Activated CD4-positive, alpha-beta T cell treated with anti-CD3 and anti-CD28 coated beads, Interleukin-2, amount 10 ng/mL, durations not matched to agents 24 days and 14 days (primary cell): ENCODE measurements around the gene ASAP3. TPM values are rescaled to one million over a fixed set of nuclear protein-coding genes. Genes with fewer than 3 reads are reported as not detected.

Source experiments
- DNase-seq: peaks from one replicate; pipeline ENCODE4 v3.0.0; 2022
- H3K27ac Mint-ChIP-seq: one replicate; pipeline ENCODE4 v1.8.0; 2022; ENCODE audit warnings: mild to moderate bottlenecking, mixed read lengths
- H3K27me3 Mint-ChIP-seq: one replicate; pipeline ENCODE4 v1.8.0; 2022; ENCODE audit warnings: mixed read lengths
- H3K36me3 Mint-ChIP-seq: one replicate; pipeline ENCODE4 v1.8.0; 2022; ENCODE audit warnings: low read depth, mild to moderate bottlenecking, mixed read lengths
- H3K4me1 Mint-ChIP-seq: one replicate; pipeline ENCODE4 v1.8.0; 2021; ENCODE audit warnings: mixed read lengths
- H3K4me3 Mint-ChIP-seq: one replicate; pipeline ENCODE4 v1.8.0; 2022; ENCODE audit warnings: mild to moderate bottlenecking, moderate library complexity, mixed read lengths
- H3K9me3 Mint-ChIP-seq: one replicate; pipeline ENCODE4 v1.8.0; 2021; ENCODE audit warnings: mixed read lengths
- intact Hi-C: fragments of 100-400 bp; cut with micrococcal nuclease; formaldehyde crosslinking; loops from one replicate; pipeline ENCODE4 v1.15.1; 2023
- total RNA-seq: library from RNA; stranded (reverse); gene quantifications from 2 replicates; pipeline ENCODE4 v1.2.3, GENCODE V29; 2022

Gene ASAP3
- total RNA-seq, 1 donor from 2014 or later = 0.63 TPM

DNA sequence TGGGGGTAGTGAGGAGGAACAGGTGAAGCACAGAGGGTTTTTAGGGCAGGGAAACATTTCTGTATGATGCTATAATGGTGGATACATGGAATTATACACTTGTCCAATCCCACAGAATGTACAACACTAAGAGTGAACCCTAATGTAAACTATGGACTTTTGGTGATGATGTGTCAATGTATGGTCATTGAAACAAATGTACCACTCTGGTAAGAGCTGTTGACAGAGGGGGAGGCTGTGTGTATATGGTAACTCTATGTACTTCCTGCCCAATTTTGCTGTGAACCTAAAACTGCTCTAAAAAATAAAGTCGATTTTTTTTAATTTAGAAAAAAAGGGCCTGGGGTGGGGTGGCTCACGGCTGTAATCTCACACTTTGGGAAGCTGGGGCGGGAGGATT is 22.9 kb downstream of the ASAP3 start:
- peaks cover 18% of the 10 kb centered on the region for H3K27me3 Mint-ChIP-seq
- intact Hi-C loops = no loop called here
- no peak overlapping the region for H3K4me3 Mint-ChIP-seq
- no peak for DNase-seq
- H3K4me1 Mint-ChIP-seq = peaks cover 5% of the 10 kb centered on the region
- no peak overlapping the region for H3K27ac Mint-ChIP-seq
- H3K9me3 Mint-ChIP-seq = no peaks in the 10 kb centered on the region
- no peaks in the 10 kb centered on the region for H3K36me3 Mint-ChIP-seq

DNA sequence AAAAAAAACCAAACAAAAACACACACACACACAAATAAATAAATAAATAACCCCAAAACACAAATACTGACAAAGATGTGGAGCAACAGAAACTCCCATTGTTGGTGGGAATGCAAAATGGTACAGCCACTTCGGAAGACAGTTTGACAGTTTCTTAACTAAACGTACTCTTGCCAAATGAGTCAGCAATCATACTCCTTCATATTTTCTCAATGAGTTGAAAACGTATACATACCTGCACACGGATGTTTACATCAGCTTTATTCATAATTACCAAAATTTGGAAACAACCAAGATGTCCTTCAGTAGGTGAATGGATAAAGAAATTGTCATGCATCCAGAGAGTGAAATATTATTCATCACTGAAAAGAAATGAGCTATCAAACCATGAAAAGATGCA is 23.5 kb downstream of the ASAP3 start:
- Mint-ChIP-seq H3K9me3 (no peaks in the 10 kb centered on the region), H3K27me3 (peaks cover 18% of the 10 kb centered on the region), H3K36me3 (no peaks in the 10 kb centered on the region), H3K4me1 (peaks cover 5% of the 10 kb centered on the region), H3K4me3 (no peak overlapping the region), H3K27ac (no peak overlapping the region)
- intact Hi-C loops = no loop called here
- DNase-seq = no peak

GRCh38 chr1:23459338-23459757 is 24.6 kb downstream of the ASAP3 start:
- intact Hi-C loops = no loop called here
- Mint-ChIP-seq H3K4me3 (no peak overlapping the region), H3K27me3 (peaks cover 16% of the 10 kb centered on the region), H3K9me3 (no peaks in the 10 kb centered on the region), H3K27ac (no peak overlapping the region), H3K36me3 (no peaks in the 10 kb centered on the region), H3K4me1 (peaks cover 5% of the 10 kb centered on the region)
- DNase-seq = no peak

GRCh38 chr1:23456226-23456625 is 27.8 kb downstream of the ASAP3 start:
- Mint-ChIP-seq H3K27me3 (peaks cover 18% of the 10 kb centered on the region), H3K4me3 (no peak overlapping the region), H3K27ac (no peak overlapping the region), H3K36me3 (no peaks in the 10 kb centered on the region), H3K9me3 (no peaks in the 10 kb centered on the region), H3K4me1 (peaks cover 5% of the 10 kb centered on the region)
- no peak for DNase-seq
- intact Hi-C loops = no loop called here

- peaks cover 5% of the 10 kb centered on the region for H3K4me1 Mint-ChIP-seq
- no peak overlapping the region for H3K4me3 Mint-ChIP-seq
- peaks cover 6% of the 10 kb centered on the region for H3K27me3 Mint-ChIP-seq
- DNase-seq = no peak
- H3K27ac Mint-ChIP-seq = no peak overlapping the region
- intact Hi-C loops = no loop called here
- no peaks in the 10 kb centered on the region for H3K36me3 Mint-ChIP-seq
- H3K9me3 Mint-ChIP-seq = no peaks in the 10 kb centered on the region
Measured at GRCh38 chr1:23453455-23454000, 30.5 kb downstream of the ASAP3 start.

- Mint-ChIP-seq H3K27ac (no peak overlapping the region), H3K4me3 (no peak overlapping the region), H3K27me3 (peaks cover 4% of the 10 kb centered on the region), H3K4me1 (peaks cover 5% of the 10 kb centered on the region), H3K36me3 (no peaks in the 10 kb centered on the region), H3K9me3 (no peaks in the 10 kb centered on the region)
- intact Hi-C loops = no loop called here
- no peak for DNase-seq
Measured at GRCh38 chr1:23452011-23452411, 32.0 kb downstream of the ASAP3 start.

- peaks cover 4% of the 10 kb centered on the region for H3K27me3 Mint-ChIP-seq
- H3K9me3 Mint-ChIP-seq = no peaks in the 10 kb centered on the region
- no peak overlapping the region for H3K4me3 Mint-ChIP-seq
- H3K4me1 Mint-ChIP-seq = peaks cover 4% of the 10 kb centered on the region
- H3K27ac Mint-ChIP-seq = no peak overlapping the region
- intact Hi-C loops = no loop called here
- no peak for DNase-seq
- H3K36me3 Mint-ChIP-seq = no peaks in the 10 kb centered on the region
Measured at GRCh38 chr1:23451441-23451840, 32.5 kb downstream of the ASAP3 start.

DNA sequence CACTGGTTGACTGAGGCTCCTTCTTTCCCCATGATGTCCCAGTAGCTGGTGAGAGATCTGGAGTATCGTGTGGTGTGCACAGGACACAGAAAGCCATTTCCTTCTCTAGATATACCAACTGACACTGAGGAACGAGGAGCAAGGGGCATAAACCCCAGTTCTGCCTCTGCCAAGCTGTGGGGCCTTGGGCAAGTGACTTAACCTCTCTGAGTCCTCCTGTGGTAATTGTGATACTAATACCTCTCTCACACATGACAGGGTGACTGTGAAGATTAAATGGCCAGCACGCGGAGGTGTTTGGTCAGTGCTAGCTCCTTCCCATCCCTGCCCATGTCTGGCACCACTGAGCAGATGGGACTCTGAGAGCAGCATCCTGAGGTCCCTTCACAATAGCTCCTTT is 33.1 kb downstream of the ASAP3 start:
- H3K27me3 Mint-ChIP-seq = peaks cover 4% of the 10 kb centered on the region

DNA sequence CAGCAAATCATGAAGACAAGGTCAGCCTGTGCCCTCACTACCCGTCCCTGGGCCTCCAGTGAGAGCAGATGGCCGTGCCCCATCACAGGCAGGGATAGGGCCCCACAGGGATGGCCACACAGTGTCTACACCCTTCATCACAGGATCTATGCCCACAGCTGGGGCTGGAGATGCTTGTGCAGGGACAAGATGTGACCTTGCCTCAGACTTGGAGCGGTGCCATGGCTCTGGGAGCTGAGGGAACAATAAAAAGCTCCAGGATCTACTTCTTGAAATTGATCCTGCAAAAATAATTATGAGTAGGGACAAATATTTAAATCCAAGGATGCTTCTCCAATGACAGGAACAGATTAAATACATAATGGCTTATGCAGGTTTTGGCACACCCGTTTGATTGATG is 34.0 kb downstream of the ASAP3 start:
- Mint-ChIP-seq H3K36me3 (no peaks in the 10 kb centered on the region), H3K4me3 (no peak overlapping the region), H3K9me3 (no peaks in the 10 kb centered on the region), H3K27me3 (peaks cover 4% of the 10 kb centered on the region), H3K4me1 (no peaks in the 10 kb centered on the region), H3K27ac (no peak overlapping the region)
- no peak for DNase-seq
- intact Hi-C loops = no loop called here

More for the DNA sequence above, 33.1 kb downstream of the ASAP3 start:
- Mint-ChIP-seq H3K4me3 (no peak overlapping the region), H3K27ac (no peak overlapping the region), H3K4me1 (no peaks in the 10 kb centered on the region), H3K36me3 (no peaks in the 10 kb centered on the region), H3K9me3 (no peaks in the 10 kb centered on the region)
- intact Hi-C loops = no loop called here
- DNase-seq = no peak

DNA sequence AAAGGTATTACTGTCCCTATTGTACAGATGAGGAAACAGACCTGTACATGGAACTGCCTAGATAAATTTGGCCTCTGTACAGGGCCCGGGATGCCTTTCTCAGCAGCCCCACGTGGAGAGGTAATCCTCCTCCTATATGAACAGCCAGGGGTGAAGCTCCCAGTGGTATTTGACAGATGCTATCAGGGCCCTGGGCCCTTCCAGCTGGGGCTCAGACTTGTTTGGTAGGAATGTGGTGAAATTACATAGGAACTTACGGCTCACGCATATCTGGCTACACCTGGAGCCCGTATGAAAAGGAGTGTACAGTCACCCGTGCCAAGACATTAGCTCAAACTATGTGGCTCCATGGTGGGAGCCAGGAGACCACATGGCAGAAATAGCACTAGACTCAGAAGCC is 34.7 kb downstream of the ASAP3 start:
- Mint-ChIP-seq H3K27me3 (peaks cover 4% of the 10 kb centered on the region), H3K27ac (no peak overlapping the region), H3K4me3 (no peak overlapping the region), H3K9me3 (no peaks in the 10 kb centered on the region), H3K4me1 (no peaks in the 10 kb centered on the region), H3K36me3 (no peaks in the 10 kb centered on the region)
- intact Hi-C loops = no loop called here
- no peak for DNase-seq

GRCh38 chr1:23448846-23449245 is 35.1 kb downstream of the ASAP3 start:
- no peak overlapping the region for H3K4me3 Mint-ChIP-seq
- H3K27me3 Mint-ChIP-seq = peaks cover 4% of the 10 kb centered on the region
- intact Hi-C loops = no loop called here
- peaks cover 2% of the 10 kb centered on the region for H3K4me1 Mint-ChIP-seq
- H3K27ac Mint-ChIP-seq = no peak overlapping the region
- H3K9me3 Mint-ChIP-seq = no peaks in the 10 kb centered on the region
- DNase-seq = no peak
- no peaks in the 10 kb centered on the region for H3K36me3 Mint-ChIP-seq

DNA sequence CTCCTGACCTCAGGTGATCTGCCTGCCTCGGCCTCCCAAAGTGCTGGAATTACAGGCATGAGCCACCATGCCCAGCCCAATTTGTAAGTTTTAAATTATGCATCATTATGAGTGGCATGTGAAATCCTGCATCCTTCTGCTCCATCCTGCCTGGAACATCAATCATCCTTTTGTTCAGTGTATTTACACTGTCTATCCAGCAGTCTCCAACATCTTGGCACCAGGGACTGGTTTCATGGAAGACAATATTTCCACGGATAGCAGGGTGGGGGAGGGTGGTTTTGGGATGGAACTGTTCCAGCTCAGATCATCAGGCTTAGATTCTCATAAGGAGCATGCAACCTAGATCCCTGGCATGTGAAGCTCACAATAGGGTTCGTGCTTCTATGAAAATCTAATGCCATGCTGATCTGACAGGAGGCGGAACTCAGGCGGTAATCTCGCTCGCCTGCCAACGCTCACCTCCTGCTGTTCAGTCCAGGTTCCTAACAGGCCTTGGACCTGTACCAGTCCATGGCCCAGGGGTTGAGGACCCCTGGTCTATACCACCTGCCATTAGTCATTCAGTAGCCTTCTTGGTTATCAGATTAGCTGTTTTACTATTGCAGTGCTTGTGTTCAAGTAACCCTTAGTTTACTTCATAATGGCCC is 37.2 kb downstream of the ASAP3 start:
- H3K4me1 Mint-ChIP-seq = peaks cover 2% of the 10 kb centered on the region
- H3K9me3 Mint-ChIP-seq = no peaks in the 10 kb centered on the region
- peaks cover 6% of the 10 kb centered on the region for H3K27me3 Mint-ChIP-seq
- intact Hi-C loops = no loop called here
- no peak for DNase-seq
- H3K27ac Mint-ChIP-seq = no peak overlapping the region
- no peaks in the 10 kb centered on the region for H3K36me3 Mint-ChIP-seq
- no peak overlapping the region for H3K4me3 Mint-ChIP-seq

GRCh38 chr1:23444596-23445390 is 39.2 kb downstream of the ASAP3 start:
- no peak overlapping the region for H3K27ac Mint-ChIP-seq
- no peaks in the 10 kb centered on the region for H3K36me3 Mint-ChIP-seq
- peaks cover 2% of the 10 kb centered on the region for H3K4me1 Mint-ChIP-seq
- H3K27me3 Mint-ChIP-seq = peaks cover 4% of the 10 kb centered on the region
- no peak overlapping the region for H3K4me3 Mint-ChIP-seq
- no peak for DNase-seq
- intact Hi-C loops = no loop called here
- H3K9me3 Mint-ChIP-seq = no peaks in the 10 kb centered on the region

GRCh38 chr1:23444104-23444533 is 39.9 kb downstream of the ASAP3 start:
- no peak for DNase-seq
- Mint-ChIP-seq H3K4me3 (no peak overlapping the region), H3K4me1 (peaks cover 2% of the 10 kb centered on the region), H3K27ac (no peak overlapping the region), H3K27me3 (peaks cover 4% of the 10 kb centered on the region), H3K9me3 (no peaks in the 10 kb centered on the region), H3K36me3 (no peaks in the 10 kb centered on the region)
- intact Hi-C loops = no loop called here
